Thymus (tissue), 11 donors: Measurements from ENCODE around the gene RNF151. TPM values are rescaled to one million over a fixed set of nuclear protein-coding genes. Genes with fewer than 3 reads are reported as not detected.
A peak's percentile ranks its signal among the peaks of the same experiment; 100 is the strongest.
"Not testable (repeated sequence)": the region's sequence is repeated elsewhere in the genome, so short reads cannot be mapped to it uniquely, and the experiment has no call there.

Experiments used
- DNase-seq, 9 donors: peaks; one replicate each; pipeline ENCODE4 v3.0.0-alpha.2; 2013; ENCODE audit warnings: low spot score in 9 of 9, low read depth in 6 of 9, missing footprints in 1 of 9
- H3K27ac ChIP-seq, 2 donors: one replicate each; pipeline ENCODE4 v1.5.1; 2013; ENCODE audit warnings: control low read depth in 1 of 2, low read depth in 1 of 2, low read length in 1 of 2, mild to moderate bottlenecking in 1 of 2, moderate library complexity in 1 of 2
- H3K27me3 ChIP-seq, 2 donors: one replicate each; pipeline ENCODE4 v1.5.1; 2013; ENCODE audit warnings: low read length in 1 of 2; ENCODE audit not compliant: control insufficient read depth in 2 of 2, insufficient read depth in 1 of 2
- H3K36me3 ChIP-seq, 2 donors: one replicate each; pipeline ENCODE4 v1.5.1; 2013; ENCODE audit warnings: low read length in 1 of 2, mild to moderate bottlenecking in 1 of 2, moderate library complexity in 1 of 2; ENCODE audit not compliant: control insufficient read depth in 2 of 2, insufficient read depth in 2 of 2
- H3K4me1 ChIP-seq, 2 donors: one replicate each; pipeline ENCODE4 v1.5.1; 2013; ENCODE audit warnings: low read length in 2 of 2; ENCODE audit not compliant: control insufficient read depth in 2 of 2, insufficient read depth in 2 of 2
- H3K4me3 ChIP-seq, 2 donors: one replicate each; pipeline ENCODE4 v1.5.1; 2013; ENCODE audit warnings: low read length in 2 of 2, control low read depth in 1 of 2, mild to moderate bottlenecking in 1 of 2
- H3K9me3 ChIP-seq, 2 donors: one replicate each; pipeline ENCODE4 v1.5.1; 2013; ENCODE audit warnings: low read length in 1 of 2, mild to moderate bottlenecking in 1 of 2; ENCODE audit not compliant: control insufficient read depth in 2 of 2, insufficient read depth in 1 of 2
- WGBS: extraction: QIAGEN DNeasy Blood & Tissue Kit; methylation state at CpG from one replicate; pipeline ENCODE4 v1.1.7; 2013; 5-methylcytosine and 5-hydroxymethylcytosine counted together
- polyA plus RNA-seq: library from polyadenylated mRNA; stranded (reverse); fragments of 200-250 nt; gene quantifications from one replicate; pipeline ENCODE4 v1.2.3, GENCODE V29; 2013
- total RNA-seq: library from RNA; stranded (reverse); fragments of 120-200 nt; gene quantifications from one replicate; pipeline ENCODE4 v1.2.4, GENCODE V29; 2013
- donor health status: healthy.

RNF151 gene
- total and polyA plus RNA-seq, 2 donors = 0.82 TPM; not detected in 1

GRCh38 chr16:2007081-2007836, 40.6 kb downstream of the RNF151 start:
- Histone ChIP-seq H3K36me3 (peaks cover 12 to 25% of the 10 kb centered on the region in 2 donors), H3K4me1 (peaks cover 26 to 40% of the 10 kb centered on the region in 2 donors), H3K27me3 (no peaks in the 10 kb centered on the region), H3K4me3 (peak overlapping the region in 1 of 2 donors; percentile 5), H3K27ac (peak overlapping the region in 1 of 2 donors; percentile 12), H3K9me3 (peaks cover 0 to 13% of the 10 kb centered on the region in 2 donors)
- no peak for DNase-seq
- 80% methylated on average over 16 of the region's 16 CpGs for WGBS

GRCh38 chr16:2008009-2008526, 41.4 kb downstream of the RNF151 start:
- peaks cover 26 to 40% of the 10 kb centered on the region in 2 donors for H3K4me1 ChIP-seq
- H3K4me3 ChIP-seq = peak overlapping the region; percentile 54 to 85
- H3K27me3 ChIP-seq = no peaks in the 10 kb centered on the region
- H3K9me3 ChIP-seq = peaks cover 0 to 13% of the 10 kb centered on the region in 2 donors
- DNase-seq = no peak
- peak overlapping the region in 1 of 2 donors; percentile 80 for H3K27ac ChIP-seq
- WGBS = 10% methylated on average over 15 of the region's 15 CpGs
- peaks cover 4 to 17% of the 10 kb centered on the region in 2 donors for H3K36me3 ChIP-seq

- Histone ChIP-seq H3K9me3 (peaks cover 0 to 13% of the 10 kb centered on the region in 2 donors), H3K4me1 (peaks cover 26 to 37% of the 10 kb centered on the region in 2 donors), H3K36me3 (peaks cover 0 to 11% of the 10 kb centered on the region in 2 donors), H3K27me3 (no peaks in the 10 kb centered on the region), H3K4me3 (peak overlapping the region; percentile 54 to 85), H3K27ac (peak overlapping the region; percentile 40 to 80)
- WGBS = 4% methylated on average over 23 of the region's 23 CpGs
- no peak for DNase-seq
These were observed 42.0 kb downstream of the RNF151 start for GRCh38 chr16:2008631-2009163.

GRCh38 chr16:2009164-2009711, 42.6 kb downstream of the RNF151 start:
- peak overlapping the region; percentile 40 to 80 for H3K27ac ChIP-seq
- peaks cover 26 to 32% of the 10 kb centered on the region in 2 donors for H3K4me1 ChIP-seq
- DNase-seq = no peak
- H3K27me3 ChIP-seq = no peaks in the 10 kb centered on the region
- H3K9me3 ChIP-seq = peaks cover 0 to 7% of the 10 kb centered on the region in 2 donors
- H3K4me3 ChIP-seq = peak overlapping the region; percentile 54 to 85
- H3K36me3 ChIP-seq = peaks cover 0 to 10% of the 10 kb centered on the region in 2 donors
- under 1% methylated on average over 55 of the region's 55 CpGs for WGBS

- peak within 1 kb of the TSS; percentile 62 to 84 for H3K27ac ChIP-seq
- WGBS = 4% methylated on average over 52 of the region's 52 CpGs
- peaks cover 0 to 3% of the 10 kb centered on the region in 2 donors for H3K9me3 ChIP-seq
- peaks cover 26 to 28% of the 10 kb centered on the region in 2 donors for H3K4me1 ChIP-seq
- peaks cover 0 to 6% of the 10 kb centered on the region in 2 donors for H3K36me3 ChIP-seq
- H3K27me3 ChIP-seq = no peaks in the 10 kb centered on the region
- peak within 1 kb of the TSS; percentile 65 to 85 for H3K4me3 ChIP-seq
- DNase-seq = peak in 8 of 9 donors; percentile 60 to 88 (median 72)
These were observed 43.3 kb downstream of the RNF151 start, which contains the start of gene ZNF598 for GRCh38 chr16:2009791-2010510. Gene ZNF598, minus strand, starts transcription at chr16:2009821.

GRCh38 chr16:2011726-2012125, 45.1 kb downstream of the RNF151 start:
- not testable (repeated sequence) for H3K4me3 ChIP-seq, DNase-seq, H3K27me3 ChIP-seq, H3K9me3 ChIP-seq, H3K36me3 ChIP-seq, H3K27ac ChIP-seq
- 90% methylated on average over 9 of the region's 9 CpGs for WGBS
- H3K4me1 ChIP-seq = peaks cover 25 to 28% of the 10 kb centered on the region in 2 donors

GRCh38 chr16:2013527-2013926, 46.9 kb downstream of the RNF151 start:
- Histone ChIP-seq H3K4me1 (peaks cover 7 to 13% of the 10 kb centered on the region in 2 donors), H3K36me3 (no peaks in the 10 kb centered on the region), H3K4me3 (no peak overlapping the region), H3K9me3 (peaks cover 0 to 8% of the 10 kb centered on the region in 2 donors), H3K27ac (no peak overlapping the region), H3K27me3 (peaks cover 7 to 18% of the 10 kb centered on the region in 2 donors)
- 95% methylated on average over 15 of the region's 15 CpGs for WGBS
- no peak for DNase-seq

GRCh38 chr16:2015117-2015946, 48.7 kb downstream of the RNF151 start:
- peaks cover 2 to 14% of the 10 kb centered on the region in 2 donors for H3K4me1 ChIP-seq
- peaks cover 0 to 8% of the 10 kb centered on the region in 2 donors for H3K9me3 ChIP-seq
- peaks cover 23 to 37% of the 10 kb centered on the region in 2 donors for H3K27me3 ChIP-seq
- no peak overlapping the region for H3K4me3 ChIP-seq
- H3K27ac ChIP-seq = no peak overlapping the region
- no peaks in the 10 kb centered on the region for H3K36me3 ChIP-seq
- DNase-seq = no peak
- WGBS = 96% methylated on average over 24 of the region's 24 CpGs
